OCI-LY7 (cell line): ENCODE measurements around the gene SNX24.

ENCODE experiments used
- CTCF ChIP-seq: fragments of 200-600 bp; sonication (generic); conservative IDR thresholded peaks from 2 replicates; pipeline ENCODE4 v1.5.1; 2014; ENCODE audit warnings: mild to moderate bottlenecking, antibody characterized with exemption, low read length, moderate library complexity, mixed read lengths
- EZH2phosphoT487 ChIP-seq: fragments of 200-600 bp; sonication (generic); IDR thresholded peaks from 2 replicates; pipeline ENCODE4 v1.6.1; 2018; ENCODE audit warnings: low read depth, borderline replicate concordance, mild to moderate bottlenecking, mixed run types, antibody characterized with exemption, low read length, moderate library complexity, mixed read lengths

DNA sequence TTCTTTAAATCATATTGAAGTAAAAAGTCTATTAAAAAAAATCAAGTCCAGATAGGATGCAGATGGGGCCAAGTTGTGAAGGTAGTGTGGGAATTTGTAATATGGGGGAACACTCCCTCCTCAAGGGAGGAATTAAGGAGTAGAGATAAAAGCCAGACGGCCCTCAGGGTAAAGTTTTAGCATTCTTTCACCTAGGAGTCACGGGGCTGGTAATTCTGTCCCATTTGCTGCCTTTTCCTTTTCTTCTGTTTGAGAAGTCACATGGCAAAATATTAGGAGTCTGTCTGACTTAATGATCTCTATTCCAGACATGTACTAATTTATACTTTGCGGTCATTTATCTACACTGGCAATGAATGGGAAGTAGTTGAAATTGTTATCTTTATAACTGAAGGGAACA is 61.9 kb downstream of the SNX24 start:
- TF ChIP-seq CTCF = no peak
- TF ChIP-seq EZH2phosphoT487 = no peak
